ENCODE measurements around the gene SCGB1A1.

DNA sequence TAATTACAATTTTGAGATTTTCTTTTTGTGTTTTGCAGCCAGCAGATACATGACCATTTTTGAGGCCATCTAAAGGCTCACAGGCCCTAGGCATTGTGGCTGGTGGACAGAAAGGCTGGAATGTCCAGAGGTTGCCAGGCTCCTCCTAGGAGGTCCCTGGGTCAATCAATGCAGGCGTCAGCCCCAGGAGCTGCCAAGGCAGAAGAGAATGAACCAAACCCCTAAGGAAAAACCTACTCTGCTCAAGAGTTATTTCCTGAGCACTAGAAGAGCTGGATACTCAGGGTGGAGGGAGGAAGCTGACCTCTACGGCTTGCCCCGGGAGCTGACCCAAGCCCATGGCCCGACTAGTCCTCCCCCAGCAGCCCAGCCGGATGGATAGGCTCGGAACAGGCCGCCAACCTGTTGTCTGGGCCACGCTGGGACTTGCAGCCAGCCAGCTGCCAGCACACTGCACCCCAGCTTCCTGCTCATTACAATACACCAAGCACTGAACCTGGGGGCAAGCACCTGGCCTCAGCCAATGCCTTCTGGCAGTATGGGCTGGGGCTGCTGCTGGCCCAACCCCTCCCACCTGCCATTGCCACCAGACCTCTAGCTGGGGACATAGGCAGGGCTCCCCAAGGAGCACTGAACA lies 5.7 kb upstream of the SCGB1A1 start:
- TF ChIP-seq, protein P1, sequence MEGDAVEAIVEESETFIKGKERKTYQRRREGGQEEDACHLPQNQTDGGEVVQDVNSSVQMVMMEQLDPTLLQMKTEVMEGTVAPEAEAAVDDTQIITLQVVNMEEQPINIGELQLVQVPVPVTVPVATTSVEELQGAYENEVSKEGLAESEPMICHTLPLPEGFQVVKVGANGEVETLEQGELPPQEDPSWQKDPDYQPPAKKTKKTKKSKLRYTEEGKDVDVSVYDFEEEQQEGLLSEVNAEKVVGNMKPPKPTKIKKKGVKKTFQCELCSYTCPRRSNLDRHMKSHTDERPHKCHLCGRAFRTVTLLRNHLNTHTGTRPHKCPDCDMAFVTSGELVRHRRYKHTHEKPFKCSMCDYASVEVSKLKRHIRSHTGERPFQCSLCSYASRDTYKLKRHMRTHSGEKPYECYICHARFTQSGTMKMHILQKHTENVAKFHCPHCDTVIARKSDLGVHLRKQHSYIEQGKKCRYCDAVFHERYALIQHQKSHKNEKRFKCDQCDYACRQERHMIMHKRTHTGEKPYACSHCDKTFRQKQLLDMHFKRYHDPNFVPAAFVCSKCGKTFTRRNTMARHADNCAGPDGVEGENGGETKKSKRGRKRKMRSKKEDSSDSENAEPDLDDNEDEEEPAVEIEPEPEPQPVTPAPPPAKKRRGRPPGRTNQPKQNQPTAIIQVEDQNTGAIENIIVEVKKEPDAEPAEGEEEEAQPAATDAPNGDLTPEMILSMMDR (conservative IDR thresholded peaks at IDR 0.05; ENCODE audit: low read length) = no peak
- no peak for TF ChIP-seq EZH2phosphoT487 (IDR thresholded peaks at IDR 0.05; ENCODE audit: borderline replicate concordance, low read depth, low read length)
